Neuron (in vitro differentiated cells): Measurements from ENCODE around the gene G2E3.
"Not testable (repeated sequence)": the region's sequence is repeated elsewhere in the genome, so short reads cannot be mapped to it uniquely, and the experiment has no call there.

Experiments
- H2AFZ ChIP-seq: one replicate; pipeline ENCODE4 v1.6.1; 2013; ENCODE audit warnings: low read depth, mild to moderate bottlenecking, inconsistent platforms, low read length, moderate library complexity
- H3K27me3 ChIP-seq: one replicate; pipeline ENCODE4 v1.6.1; 2013; ENCODE audit warnings: low read length; ENCODE audit not compliant: insufficient read depth
- H3K36me3 ChIP-seq: one replicate; pipeline ENCODE4 v1.6.1; 2013; ENCODE audit warnings: low read length; ENCODE audit not compliant: insufficient read depth
- H3K4me1 ChIP-seq: one replicate; pipeline ENCODE4 v1.6.1; 2013; ENCODE audit warnings: low read length; ENCODE audit not compliant: insufficient read depth
- H3K4me3 ChIP-seq: 2 replicates; pipeline ENCODE4 v1.5.1; 2013; ENCODE audit warnings: mild to moderate bottlenecking, low read length, moderate library complexity
- H3K9me3 ChIP-seq: one replicate; pipeline ENCODE4 v1.6.1; 2013; ENCODE audit warnings: low read length

Gene G2E3

DNA sequence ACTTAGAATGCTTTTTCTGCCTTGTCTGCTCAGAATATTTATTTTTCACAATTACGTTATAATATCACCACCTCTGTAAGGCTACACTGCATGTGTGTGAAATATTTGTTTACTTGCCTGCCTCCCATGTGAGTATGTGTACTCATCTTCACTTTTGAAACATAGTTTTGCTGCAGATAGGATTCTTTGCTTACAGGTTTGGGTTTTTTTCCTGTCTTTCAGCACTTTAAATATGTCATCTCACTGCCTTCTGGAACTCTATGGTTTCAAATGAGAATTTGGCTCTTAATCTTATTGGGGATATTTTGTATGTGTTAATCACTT is 10.9 kb downstream of the G2E3 start:
- no peak overlapping the region for H3K4me3 ChIP-seq
- no peaks in the 10 kb centered on the region for H3K27me3 ChIP-seq
- H2AFZ ChIP-seq: no peak overlapping the region
- H3K9me3 ChIP-seq: no peaks in the 10 kb centered on the region
- no peaks in the 10 kb centered on the region for H3K36me3 ChIP-seq
- H3K4me1 ChIP-seq: peaks cover 4% of the 10 kb centered on the region

DNA sequence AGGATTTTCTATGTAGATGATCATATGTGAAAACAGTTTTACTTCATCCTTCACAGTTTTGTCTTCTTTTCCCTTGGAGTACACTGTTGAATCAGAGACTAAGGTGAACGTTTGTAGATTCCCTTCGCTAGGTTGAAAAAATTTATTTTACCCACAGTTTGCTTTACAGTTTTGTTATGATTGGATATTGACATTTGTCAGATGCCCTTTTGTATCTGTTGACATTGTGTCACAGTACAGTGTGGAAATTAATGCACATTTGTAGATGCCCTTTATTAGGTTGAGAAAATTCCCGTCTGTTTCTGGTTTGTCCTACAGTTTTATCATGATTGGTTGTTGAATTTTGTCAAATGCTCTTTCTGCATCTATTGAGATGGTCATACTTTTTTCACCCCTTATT is 13.3 kb downstream of the G2E3 start:
- H2AFZ ChIP-seq: no peak overlapping the region
- H3K9me3 ChIP-seq: no peaks in the 10 kb centered on the region
- H3K36me3 ChIP-seq: no peaks in the 10 kb centered on the region
- peaks cover 4% of the 10 kb centered on the region for H3K4me1 ChIP-seq
- H3K27me3 ChIP-seq: no peaks in the 10 kb centered on the region
- no peak overlapping the region for H3K4me3 ChIP-seq

DNA sequence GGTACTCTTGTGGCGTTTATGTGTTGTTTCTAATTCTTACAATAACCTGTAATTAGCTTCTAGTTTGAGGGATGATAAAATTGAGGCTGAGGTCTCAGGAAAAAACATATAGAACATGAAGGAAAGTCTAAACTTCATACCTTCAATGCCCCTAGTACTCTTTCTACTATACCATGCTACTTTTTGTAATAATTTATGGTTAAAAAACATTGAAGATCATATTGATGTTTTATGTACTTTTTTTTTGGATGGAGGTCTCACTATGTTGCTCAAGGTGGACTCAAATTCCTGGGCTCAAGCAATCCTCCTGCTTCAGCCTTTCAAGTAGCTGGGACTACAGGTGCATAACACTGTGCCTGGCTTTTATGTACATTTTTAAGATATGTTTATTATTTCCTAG is 13.8 kb downstream of the G2E3 start:
- Histone ChIP-seq H3K9me3 (no peaks in the 10 kb centered on the region), H3K27me3 (no peaks in the 10 kb centered on the region), H3K36me3 (no peaks in the 10 kb centered on the region), H3K4me1 (peaks cover 4% of the 10 kb centered on the region), H2AFZ (no peak overlapping the region), H3K4me3 (no peak overlapping the region)

DNA sequence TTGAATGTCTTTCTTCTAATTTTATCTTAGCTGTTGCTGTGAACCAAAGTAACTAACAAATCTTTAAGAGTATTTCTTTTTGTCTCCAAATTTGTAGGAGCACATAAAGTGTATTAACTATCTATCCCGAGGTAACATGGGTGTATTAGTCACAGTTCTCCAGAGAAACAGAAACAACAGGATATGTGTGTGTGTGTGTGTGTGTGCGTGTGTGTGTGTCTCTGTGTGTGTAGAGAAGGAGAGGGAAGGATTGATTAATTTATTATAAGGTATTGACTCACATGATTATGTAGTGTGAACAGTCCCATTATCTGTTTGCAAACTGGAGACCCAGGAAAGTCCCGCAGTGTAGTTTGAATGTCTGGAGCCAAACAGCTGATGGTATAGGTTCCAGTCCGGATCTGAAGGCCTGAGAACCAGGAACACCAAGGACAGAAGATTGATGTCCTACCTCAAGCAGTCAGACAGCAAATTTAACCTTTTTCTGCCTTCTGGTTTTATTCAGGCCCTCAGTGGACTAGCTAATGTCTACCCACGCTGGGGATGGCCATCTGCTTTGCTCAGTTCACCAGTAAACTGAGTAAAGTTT is 14.4 kb downstream of the G2E3 start:
- Histone ChIP-seq H3K36me3 (no peaks in the 10 kb centered on the region), H3K27me3 (no peaks in the 10 kb centered on the region), H3K4me1 (peaks cover 4% of the 10 kb centered on the region), H2AFZ (no peak overlapping the region), H3K9me3 (no peaks in the 10 kb centered on the region), H3K4me3 (no peak overlapping the region)

DNA sequence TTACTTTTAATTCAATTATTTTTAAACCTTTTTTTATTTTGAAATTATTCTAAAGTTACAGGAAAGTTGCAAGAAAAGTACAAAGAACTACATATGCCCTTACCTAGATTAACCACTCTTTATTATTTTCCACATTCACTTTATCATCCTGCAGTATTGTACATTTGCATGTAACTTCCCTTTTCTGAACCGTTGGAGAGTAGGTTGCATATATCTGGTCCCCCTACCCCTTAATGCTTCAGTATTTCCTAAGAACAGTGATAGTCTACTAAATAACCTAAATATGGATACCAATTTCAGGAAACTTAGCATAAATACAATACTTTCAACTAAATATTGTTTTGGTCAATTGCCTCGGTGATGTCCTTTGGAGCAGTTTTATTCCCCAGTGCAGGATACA is 15.0 kb downstream of the G2E3 start:
- H2AFZ ChIP-seq: no peak overlapping the region
- no peaks in the 10 kb centered on the region for H3K9me3 ChIP-seq
- no peak overlapping the region for H3K4me3 ChIP-seq
- no peaks in the 10 kb centered on the region for H3K27me3 ChIP-seq
- H3K4me1 ChIP-seq: peaks cover 4% of the 10 kb centered on the region
- H3K36me3 ChIP-seq: no peaks in the 10 kb centered on the region

DNA sequence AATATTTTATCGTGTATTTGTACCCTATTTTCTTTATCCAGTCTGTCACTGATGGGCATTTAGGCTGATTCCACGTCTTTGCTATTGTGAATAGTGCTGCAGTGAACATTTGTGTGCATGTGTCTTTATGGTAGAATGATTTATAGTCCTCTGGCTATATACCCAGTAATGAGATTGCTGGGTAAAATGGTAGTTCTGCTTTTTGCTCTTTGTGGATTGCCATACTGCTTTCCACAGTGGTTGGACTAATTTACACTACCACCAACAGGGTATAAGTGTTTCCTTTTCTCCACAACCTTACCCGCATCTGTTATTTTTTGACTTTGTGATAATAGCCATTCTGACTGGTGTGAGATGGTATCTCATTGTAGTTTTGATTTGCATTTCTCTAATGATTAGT is 15.8 kb downstream of the G2E3 start:
- not testable (repeated sequence) for H3K4me3 ChIP-seq, H3K36me3 ChIP-seq, H3K9me3 ChIP-seq, H2AFZ ChIP-seq, H3K27me3 ChIP-seq, H3K4me1 ChIP-seq

DNA sequence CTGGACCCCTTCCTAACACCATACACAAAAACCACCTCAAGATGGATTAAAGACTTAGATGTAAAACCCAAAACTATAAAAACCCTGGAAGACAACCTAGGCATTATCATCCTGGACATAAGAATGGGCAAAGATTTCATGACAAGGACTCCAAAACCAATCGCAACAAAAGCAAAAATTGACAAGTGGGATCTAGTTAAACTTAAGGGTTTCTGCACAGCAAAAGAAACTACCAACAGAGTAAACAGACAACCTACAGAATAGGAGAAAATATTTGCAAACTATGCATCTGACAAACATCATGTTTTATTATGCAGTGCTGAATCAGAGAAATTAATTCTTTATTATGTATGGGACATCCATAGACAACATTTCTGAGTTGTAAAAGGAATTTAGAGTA is 17.4 kb downstream of the G2E3 start:
- not testable (repeated sequence) for H3K4me3 ChIP-seq, H3K4me1 ChIP-seq, H3K27me3 ChIP-seq, H2AFZ ChIP-seq, H3K9me3 ChIP-seq, H3K36me3 ChIP-seq

DNA sequence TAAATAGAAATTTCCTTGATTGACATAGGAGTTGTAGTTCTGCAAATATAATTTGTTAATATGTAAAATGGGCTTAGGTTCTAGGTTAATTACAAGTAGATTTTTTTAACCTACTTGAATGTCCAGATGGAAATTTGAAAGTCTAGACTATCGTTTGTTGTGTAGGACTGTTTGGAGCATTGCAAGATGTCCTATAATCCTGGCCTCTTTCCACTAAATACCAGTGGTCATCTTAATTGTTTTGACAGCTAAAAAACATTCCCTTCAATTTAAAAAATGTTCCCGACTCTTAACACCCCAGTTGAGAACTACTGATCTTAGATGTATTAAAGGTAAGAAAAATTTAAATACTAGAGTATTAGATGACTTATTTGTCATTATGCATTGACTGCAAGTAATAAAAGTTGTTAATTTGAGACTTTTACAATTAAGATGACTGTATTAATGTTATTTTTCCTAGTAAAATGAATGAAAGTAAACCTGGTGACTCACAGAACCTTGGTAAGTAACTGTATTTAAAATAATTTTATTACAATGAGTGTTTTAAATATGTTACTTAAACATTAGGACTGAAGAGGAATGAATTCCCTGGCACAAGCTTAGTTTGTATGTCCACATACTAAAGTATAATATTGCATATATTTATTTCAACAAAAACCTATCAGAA is 21.8 kb downstream of the G2E3 start:
- Histone ChIP-seq H3K9me3 (peaks cover 4% of the 10 kb centered on the region), H3K36me3 (peaks cover 12% of the 10 kb centered on the region), H3K27me3 (no peaks in the 10 kb centered on the region), H3K4me3 (no peak overlapping the region), H3K4me1 (no peaks in the 10 kb centered on the region), H2AFZ (no peak overlapping the region)

DNA sequence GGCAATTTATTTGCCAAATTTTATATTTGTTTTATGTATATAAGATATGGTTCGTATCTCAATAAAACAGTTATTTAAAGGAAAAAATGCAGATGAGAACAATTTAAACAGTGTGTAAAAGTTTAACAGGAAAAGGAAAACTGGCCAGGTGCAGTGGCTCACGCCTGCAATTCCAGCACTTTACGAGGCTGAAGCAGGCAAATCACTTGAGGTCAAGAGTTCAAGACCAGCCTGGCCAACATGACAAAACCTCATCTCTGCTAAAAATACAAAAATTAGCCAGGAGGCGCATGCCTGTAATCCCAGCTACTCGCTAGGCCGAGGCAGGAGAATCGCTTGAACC is 22.3 kb downstream of the G2E3 start:
- H3K4me3 ChIP-seq: no peak overlapping the region
- H3K36me3 ChIP-seq: peaks cover 13% of the 10 kb centered on the region
- peaks cover 4% of the 10 kb centered on the region for H3K9me3 ChIP-seq
- no peaks in the 10 kb centered on the region for H3K27me3 ChIP-seq
- H2AFZ ChIP-seq: no peak overlapping the region
- H3K4me1 ChIP-seq: no peaks in the 10 kb centered on the region

DNA sequence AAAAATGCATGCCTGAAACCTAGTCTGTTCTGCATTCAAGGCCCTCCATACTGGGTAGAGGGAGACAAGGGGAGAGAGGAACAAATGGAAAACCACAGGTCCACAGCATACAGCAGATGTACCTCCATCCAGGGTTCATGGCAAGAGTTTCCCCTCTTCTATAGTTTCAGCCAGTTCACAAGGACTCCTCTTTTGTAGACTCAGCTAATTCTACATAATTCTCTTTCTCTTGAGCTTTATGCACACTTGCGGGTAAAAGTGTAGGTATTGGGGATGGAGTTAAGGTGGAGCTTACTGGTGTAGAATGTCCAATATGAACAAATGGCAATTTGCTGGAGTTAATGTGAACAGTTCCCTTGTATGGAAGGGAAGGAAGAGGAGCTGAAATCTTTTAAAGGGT is 23.4 kb downstream of the G2E3 start:
- peaks cover 15% of the 10 kb centered on the region for H3K36me3 ChIP-seq
- no peaks in the 10 kb centered on the region for H3K27me3 ChIP-seq
- H3K4me1 ChIP-seq: no peaks in the 10 kb centered on the region
- H3K9me3 ChIP-seq: peaks cover 4% of the 10 kb centered on the region
- no peak overlapping the region for H3K4me3 ChIP-seq
- H2AFZ ChIP-seq: no peak overlapping the region

DNA sequence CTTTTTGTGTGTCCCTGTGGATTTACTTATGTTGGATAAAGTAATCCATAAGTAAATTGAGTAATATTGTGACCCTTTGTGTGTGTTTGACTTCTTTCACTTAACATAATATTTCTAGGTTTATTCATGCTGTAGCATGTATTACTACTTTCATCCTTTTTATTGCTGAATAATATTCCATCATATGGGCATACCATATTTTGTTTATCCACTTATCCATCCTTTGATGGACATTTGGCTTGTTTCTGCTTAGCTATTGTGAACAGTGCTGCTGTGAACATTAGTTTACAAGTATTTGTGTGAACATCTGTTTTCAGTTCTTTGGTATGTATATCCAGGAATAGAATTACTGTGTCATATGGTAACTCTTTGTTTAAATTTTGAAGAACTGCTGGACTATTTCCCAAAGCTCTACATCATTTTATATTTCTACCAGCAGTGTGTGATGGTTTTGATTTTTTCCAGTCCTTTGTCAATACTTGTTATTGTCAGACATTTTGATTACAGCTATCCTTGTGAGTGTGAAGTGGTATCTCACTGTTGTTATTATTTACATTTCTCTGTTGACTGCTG is 25.2 kb downstream of the G2E3 start:
- H3K9me3 ChIP-seq: peaks cover 4% of the 10 kb centered on the region
- no peak overlapping the region for H3K4me3 ChIP-seq
- H2AFZ ChIP-seq: no peak overlapping the region
- no peaks in the 10 kb centered on the region for H3K27me3 ChIP-seq
- no peaks in the 10 kb centered on the region for H3K4me1 ChIP-seq
- H3K36me3 ChIP-seq: peaks cover 18% of the 10 kb centered on the region

DNA sequence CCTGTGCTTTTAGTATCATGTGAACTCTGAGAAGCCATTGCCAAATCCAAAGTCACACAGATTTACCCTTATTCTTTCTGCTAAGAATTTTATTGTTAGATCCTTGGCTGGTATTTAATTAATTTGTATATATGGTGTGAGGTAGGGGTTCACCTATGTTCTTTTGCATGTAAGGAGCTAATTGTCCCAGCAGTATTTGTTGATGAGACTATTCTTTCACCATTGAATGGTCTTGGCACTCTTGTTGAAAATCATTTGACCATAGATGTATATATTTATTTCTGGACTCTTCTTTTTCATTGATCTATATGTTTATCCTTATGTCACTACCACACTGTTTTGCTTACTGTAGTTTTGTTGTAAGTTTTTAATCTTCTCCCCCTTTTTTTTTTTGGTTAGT is 26.2 kb downstream of the G2E3 start:
- Histone ChIP-seq H3K4me3 (no peak overlapping the region), H3K4me1 (no peaks in the 10 kb centered on the region), H2AFZ (no peak overlapping the region), H3K36me3 (peaks cover 27% of the 10 kb centered on the region), H3K27me3 (no peaks in the 10 kb centered on the region), H3K9me3 (peaks cover 4% of the 10 kb centered on the region)

DNA sequence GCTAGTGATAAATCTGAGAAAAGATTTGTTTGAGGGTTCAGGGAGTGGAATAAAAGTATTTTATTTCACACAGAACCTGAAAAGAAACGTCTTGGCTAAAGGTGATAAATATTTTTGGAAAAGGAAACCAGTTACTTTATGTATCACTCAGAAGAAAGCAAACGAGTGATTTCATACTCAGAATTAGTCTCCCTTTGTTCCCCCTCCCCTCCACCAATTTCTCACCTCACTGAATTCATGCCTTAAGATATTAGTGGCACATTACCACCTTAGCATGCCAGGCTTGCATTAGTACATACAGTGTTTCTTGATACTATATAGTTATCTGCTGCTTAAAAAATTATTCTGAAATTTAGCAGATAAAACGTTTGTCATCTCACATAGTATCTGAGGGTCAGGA is 28.2 kb downstream of the G2E3 start:
- Histone ChIP-seq H3K27me3 (no peaks in the 10 kb centered on the region), H3K4me1 (no peaks in the 10 kb centered on the region), H3K36me3 (peaks cover 32% of the 10 kb centered on the region), H3K4me3 (no peak overlapping the region), H3K9me3 (peaks cover 4% of the 10 kb centered on the region), H2AFZ (no peak overlapping the region)

DNA sequence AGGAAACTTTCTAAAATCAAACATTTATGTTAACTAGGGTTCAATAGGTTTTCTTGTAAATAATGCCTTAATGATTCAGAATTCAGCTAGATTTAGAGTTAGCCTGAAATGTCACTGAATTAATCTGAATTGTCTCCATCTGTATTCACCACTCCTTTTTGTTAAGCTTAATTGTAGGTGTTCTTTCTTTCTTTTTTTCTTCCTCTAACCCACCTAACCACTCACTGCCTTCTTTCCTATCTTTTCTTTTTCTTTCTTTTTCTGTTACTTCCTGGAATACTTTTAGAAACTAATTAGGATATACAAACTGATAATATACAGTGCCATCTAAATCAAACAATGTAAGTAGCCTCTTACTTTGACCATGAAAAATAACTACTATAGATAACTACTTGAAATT is 29.9 kb downstream of the G2E3 start:
- peaks cover 41% of the 10 kb centered on the region for H3K36me3 ChIP-seq
- peaks cover 4% of the 10 kb centered on the region for H3K9me3 ChIP-seq
- no peak overlapping the region for H3K4me3 ChIP-seq
- H3K4me1 ChIP-seq: no peaks in the 10 kb centered on the region
- no peak overlapping the region for H2AFZ ChIP-seq
- no peaks in the 10 kb centered on the region for H3K27me3 ChIP-seq
